Choroid plexus epithelial cell (primary cell): ENCODE results near the gene ACOX3.
A peak's percentile ranks its signal among the peaks of the same experiment; 100 is the strongest.

Experiments
- DNase-seq: peaks from one replicate; pipeline ENCODE4 v3.0.0-alpha.2; 2010; ENCODE audit warnings: low read depth
- H3K4me3 ChIP-seq: 2 replicates; pipeline ENCODE4 v1.5.1; 2011; ENCODE audit warnings: low read depth, mild to moderate bottlenecking, control low read depth, low read length, moderate library complexity
- CTCF ChIP-seq: conservative IDR thresholded peaks from 2 replicates; pipeline ENCODE4 v1.5.1; 2011; ENCODE audit warnings: low read depth, mild to moderate bottlenecking, control low read depth, inconsistent platforms, low read length, moderate library complexity

ACOX3 gene

DNA sequence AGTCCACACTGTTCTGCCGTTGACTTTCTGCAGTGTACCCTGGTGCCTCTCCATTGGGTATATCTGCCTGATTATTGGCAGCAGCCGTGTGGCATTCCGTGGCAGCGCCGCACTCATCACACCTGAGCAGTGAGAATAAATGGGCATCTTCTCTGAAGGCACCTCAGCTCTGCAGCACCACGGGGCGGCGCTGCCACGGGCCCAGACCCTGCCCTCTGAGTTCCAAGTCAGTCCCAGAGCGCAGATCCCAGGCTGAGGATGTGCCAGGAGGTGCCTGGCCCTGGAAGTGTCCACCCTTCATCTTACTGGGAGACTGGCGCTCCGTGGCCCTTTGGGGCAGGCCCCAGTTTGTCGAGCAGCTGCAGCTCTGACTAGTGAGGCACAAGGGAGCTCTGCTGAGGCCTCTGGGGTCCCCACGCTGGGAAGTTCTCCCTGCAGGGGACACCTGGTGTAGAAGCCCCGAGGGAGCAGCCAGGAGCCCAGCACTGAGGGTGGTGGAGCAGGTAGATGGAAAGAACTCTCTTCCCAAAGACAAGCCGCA, 36.6 kb upstream of the ACOX3 start:
- no peak overlapping the region for H3K4me3 ChIP-seq
- TF ChIP-seq CTCF, result no peak
- no peak for DNase-seq

DNA sequence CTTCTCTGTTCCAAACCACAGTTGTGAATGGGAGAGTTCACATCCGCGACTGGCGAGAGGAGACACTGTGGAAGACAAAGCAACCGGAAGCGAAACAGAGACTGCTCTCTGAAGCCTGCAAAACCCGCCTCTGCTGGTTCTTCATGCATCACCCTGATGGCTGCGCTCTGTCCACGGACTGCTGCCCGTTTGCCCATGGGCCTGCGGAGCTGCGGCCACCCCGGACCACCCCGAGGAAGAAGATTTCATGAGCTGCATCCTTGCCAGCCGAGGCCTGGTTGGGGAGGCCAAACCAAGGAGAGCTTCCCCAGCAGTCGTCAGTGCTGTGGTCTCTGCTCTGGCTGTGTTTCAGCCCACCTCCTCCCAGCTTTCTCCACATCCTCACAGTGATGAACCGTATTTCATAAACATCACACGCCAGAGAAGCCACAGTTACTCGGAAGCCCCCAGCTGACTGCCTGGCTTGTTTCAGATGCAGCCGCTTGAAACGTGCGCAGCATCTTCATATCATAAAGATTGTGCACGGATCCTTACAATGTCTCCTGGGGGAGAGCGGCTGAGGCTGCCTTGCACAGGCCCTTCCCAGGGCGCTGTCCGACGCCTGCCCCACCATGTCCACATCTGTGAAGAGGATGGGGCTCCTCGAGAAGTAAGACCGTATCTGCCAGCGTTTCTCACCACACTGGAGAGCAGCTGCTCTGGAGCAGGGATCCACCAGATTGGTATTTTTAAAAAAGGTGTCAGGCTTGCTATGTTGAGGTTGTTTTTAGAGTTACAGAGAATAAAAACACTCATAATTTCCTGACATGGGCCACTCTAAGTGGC, 35.4 kb upstream of the ACOX3 start:
- no peak for TF ChIP-seq CTCF
- DNase-seq, result no peak
- no peak overlapping the region for H3K4me3 ChIP-seq

DNA sequence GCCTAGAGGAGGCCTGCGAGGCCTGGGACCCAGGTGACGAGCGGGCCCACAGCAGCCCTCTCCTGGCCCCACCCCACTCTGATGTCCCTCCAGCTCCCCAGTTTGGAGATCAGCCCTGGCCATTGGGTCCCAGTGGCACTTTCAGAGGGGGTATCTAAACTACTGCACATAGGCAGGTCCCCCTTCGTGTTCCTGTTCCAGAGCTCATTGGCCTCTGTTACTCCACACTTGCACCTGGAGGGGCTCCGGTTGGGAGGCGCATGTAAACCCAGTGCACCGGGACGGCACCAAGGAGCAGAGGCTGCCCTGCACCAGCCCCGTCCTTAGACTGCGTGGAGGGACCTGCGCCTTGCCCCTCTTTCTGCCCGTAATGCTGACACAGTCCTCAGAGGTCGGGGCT, 34.3 kb upstream of the ACOX3 start:
- no peak for TF ChIP-seq CTCF
- DNase-seq, result no peak
- H3K4me3 ChIP-seq, result no peak overlapping the region

DNA sequence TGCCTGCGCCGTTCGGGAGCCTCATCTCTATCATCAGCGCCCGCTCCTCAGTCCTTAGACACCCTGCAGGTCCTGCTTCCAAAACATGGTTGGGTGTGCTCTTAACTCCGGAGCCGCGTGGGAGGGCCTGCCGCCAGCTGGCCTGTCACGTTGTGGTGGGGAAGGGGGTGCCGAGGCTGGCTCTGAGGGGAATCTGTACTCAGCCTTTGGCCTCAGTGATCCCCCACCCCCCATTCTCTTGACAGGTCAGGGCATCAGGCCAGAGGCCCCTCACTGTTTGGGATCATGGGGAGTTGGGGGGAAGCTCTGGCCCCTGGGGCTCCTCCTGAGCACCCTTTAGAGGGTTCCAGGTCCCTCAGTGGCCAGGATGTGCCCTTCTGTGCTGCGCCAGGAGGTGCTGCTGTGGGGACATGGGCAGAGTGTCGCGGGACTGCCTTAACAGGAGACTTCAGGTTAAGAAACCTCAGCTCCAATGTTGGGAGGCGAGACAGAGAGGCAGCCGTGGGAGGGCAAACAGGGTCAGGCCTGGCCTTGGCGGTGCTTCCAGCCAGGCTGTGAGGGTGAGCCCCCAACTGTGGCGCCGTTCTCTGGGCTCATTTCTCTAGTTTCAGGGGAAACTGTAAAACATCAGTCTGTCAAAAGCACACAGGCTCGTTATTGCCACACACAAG, 33.5 kb upstream of the ACOX3 start:
- TF ChIP-seq CTCF, result peak; percentile 26
- peak overlapping the region; percentile 29 for H3K4me3 ChIP-seq
- peak; percentile 52 for DNase-seq

GRCh38 chr4:8473198-8473919, 32.8 kb upstream of the ACOX3 start:
- DNase-seq, result no peak
- TF ChIP-seq CTCF, result peak; percentile 49
- H3K4me3 ChIP-seq, result peak overlapping the region; percentile 28

GRCh38 chr4:8472689-8473197, 32.2 kb upstream of the ACOX3 start:
- DNase-seq, result peak; percentile 100
- TF ChIP-seq CTCF, result no peak
- H3K4me3 ChIP-seq, result no peak overlapping the region
